ENCODE measurements around the gene NOTCH3. TPM values are rescaled to one million over a fixed set of nuclear protein-coding genes. Genes with fewer than 3 reads are reported as not detected.

The NOTCH3 gene
- total RNA-seq, 1 donor from 2014 or later = 559 TPM

DNA sequence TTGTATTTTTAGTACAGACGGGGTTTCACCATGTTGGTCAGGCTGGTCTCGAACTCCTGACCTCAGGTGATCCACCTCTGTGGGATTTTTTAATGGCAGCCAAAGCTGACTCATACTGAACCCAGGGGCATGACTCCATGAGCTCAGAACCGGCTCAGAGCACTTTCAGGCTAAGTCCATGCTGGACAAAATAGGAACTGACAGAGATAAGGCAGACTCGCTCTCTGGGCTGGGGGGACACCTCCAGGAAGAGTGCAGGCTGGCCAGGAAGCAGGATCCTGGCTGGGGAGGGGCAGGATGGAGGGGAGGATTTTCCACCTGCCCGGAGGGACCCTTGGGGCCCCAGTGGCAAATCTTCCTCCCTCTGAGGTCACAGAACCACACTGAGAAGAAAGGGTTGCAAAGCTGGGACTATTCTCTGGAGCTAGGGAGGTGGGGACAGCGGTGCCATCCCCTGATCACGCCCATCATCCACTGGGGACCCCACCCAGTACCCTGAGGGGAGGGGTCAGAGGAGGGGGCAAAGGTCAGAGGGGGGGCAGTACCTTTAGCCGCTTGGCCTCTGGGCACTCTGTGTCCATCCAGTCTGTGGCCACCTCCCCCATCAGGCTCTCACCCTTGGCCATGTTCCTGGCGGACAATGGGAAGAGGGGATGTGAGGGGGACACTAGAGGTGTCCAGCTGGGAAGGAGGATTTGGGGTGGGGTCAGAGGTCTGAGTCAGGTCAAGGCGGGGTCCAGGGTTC, 31.1 kb downstream of the NOTCH3 start:
- H3K4me1 Mint-ChIP-seq (ENCODE audit: low read depth) = no peaks in the 10 kb centered on the region
- H3K27me3 Mint-ChIP-seq (ENCODE audit: low read depth) = no peaks in the 10 kb centered on the region
- TF ChIP-seq, protein P1, sequence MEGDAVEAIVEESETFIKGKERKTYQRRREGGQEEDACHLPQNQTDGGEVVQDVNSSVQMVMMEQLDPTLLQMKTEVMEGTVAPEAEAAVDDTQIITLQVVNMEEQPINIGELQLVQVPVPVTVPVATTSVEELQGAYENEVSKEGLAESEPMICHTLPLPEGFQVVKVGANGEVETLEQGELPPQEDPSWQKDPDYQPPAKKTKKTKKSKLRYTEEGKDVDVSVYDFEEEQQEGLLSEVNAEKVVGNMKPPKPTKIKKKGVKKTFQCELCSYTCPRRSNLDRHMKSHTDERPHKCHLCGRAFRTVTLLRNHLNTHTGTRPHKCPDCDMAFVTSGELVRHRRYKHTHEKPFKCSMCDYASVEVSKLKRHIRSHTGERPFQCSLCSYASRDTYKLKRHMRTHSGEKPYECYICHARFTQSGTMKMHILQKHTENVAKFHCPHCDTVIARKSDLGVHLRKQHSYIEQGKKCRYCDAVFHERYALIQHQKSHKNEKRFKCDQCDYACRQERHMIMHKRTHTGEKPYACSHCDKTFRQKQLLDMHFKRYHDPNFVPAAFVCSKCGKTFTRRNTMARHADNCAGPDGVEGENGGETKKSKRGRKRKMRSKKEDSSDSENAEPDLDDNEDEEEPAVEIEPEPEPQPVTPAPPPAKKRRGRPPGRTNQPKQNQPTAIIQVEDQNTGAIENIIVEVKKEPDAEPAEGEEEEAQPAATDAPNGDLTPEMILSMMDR (IDR thresholded peaks at IDR 0.05) = no peak
- no peak overlapping the region for H3K27ac Mint-ChIP-seq (ENCODE audit: unreplicated experiment)
- peaks cover 35% of the 10 kb centered on the region for H3K36me3 Mint-ChIP-seq (ENCODE audit: low read depth)
- no peak overlapping the region for H3K4me3 Mint-ChIP-seq (ENCODE audit: unreplicated experiment)
- no peaks in the 10 kb centered on the region for H3K9me3 Mint-ChIP-seq (ENCODE audit: low read depth)
- DNase-seq (ENCODE audit: low spot score) = no peak

DNA sequence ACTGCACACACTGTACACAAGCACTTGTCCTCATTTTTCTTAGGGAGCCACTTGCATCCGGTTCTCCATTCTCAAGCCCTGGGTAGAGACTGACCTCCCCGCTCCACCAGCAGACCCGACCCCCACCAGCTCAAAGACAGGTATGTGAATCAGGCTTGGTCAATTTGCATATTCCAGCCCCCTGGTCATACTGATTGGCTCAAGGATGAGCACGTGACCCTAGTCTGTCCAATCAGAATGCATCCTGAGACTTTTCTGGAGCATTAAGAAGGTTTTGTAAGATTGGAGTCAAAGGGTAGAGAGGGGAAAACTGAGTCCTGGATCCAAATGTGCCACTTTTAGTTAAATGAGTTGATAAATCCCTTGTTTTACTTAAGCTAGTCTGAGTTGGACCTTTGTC, 34.1 kb downstream of the NOTCH3 start:
- Mint-ChIP-seq H3K27ac (ENCODE audit: unreplicated experiment) (no peak overlapping the region), H3K4me3 (ENCODE audit: unreplicated experiment) (no peak overlapping the region), H3K9me3 (ENCODE audit: low read depth) (no peaks in the 10 kb centered on the region), H3K27me3 (ENCODE audit: low read depth) (no peaks in the 10 kb centered on the region), H3K4me1 (ENCODE audit: low read depth) (no peaks in the 10 kb centered on the region), H3K36me3 (ENCODE audit: low read depth) (peaks cover 35% of the 10 kb centered on the region)
- no peak for DNase-seq (ENCODE audit: low spot score)
- TF ChIP-seq, protein P1 (IDR thresholded peaks at IDR 0.05) = no peak

DNA sequence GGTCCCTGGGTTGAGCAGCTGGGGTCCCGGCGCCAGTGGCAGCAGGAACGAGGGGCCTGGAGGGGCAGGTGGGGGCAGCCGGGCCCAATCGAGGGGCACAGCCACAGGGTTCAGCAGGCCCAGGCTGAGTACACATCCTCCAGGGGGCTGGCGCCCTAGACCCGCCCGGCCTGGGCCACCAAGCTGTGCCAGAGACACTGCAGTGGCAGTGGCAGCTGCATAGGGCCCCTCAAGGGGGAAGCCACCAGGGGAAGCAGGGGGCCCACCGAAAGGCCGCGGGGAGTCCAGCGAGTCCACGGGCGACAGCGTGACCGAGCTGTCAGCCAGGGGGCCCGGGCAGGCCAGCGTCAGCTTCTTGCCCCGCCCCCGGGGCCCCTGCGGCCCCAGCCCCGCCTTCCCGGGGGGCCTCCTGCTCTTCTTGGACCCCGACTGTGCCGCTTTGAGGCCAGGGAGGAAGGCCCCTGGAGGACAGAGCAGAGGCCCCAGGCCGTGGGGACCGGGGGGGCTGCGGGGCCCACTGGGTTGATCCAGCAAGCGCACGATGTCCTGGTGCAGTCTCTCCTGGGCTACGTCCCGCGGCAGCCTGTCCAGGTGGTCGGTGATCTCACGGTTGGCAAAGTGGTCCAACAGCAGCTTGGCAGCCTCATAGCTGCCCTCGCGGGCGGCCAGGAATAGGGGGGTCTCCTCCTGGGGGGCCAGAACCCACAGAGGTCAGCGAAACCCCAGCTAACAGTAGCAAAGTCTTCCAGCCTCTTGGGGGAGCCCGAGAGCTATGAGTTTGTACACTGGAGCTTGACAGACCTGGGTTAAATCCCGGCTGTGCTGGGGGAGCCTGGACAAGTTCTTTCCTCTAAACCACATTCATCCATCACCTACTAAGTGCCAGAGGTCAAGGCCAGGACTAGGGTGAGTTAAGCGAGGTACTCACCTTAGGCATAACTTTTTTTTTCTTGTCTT, 39.5 kb downstream of the NOTCH3 start:
- Mint-ChIP-seq H3K9me3 (ENCODE audit: low read depth) (no peaks in the 10 kb centered on the region), H3K4me1 (ENCODE audit: low read depth) (peaks cover 3% of the 10 kb centered on the region), H3K27me3 (ENCODE audit: low read depth) (no peaks in the 10 kb centered on the region), H3K4me3 (ENCODE audit: unreplicated experiment) (no peak overlapping the region), H3K36me3 (ENCODE audit: low read depth) (peaks cover 30% of the 10 kb centered on the region), H3K27ac (ENCODE audit: unreplicated experiment) (peak overlapping the region; percentile 75)
- no peak for DNase-seq (ENCODE audit: low spot score)
- TF ChIP-seq, protein P1 (IDR thresholded peaks at IDR 0.05) = peak; percentile 76

DNA sequence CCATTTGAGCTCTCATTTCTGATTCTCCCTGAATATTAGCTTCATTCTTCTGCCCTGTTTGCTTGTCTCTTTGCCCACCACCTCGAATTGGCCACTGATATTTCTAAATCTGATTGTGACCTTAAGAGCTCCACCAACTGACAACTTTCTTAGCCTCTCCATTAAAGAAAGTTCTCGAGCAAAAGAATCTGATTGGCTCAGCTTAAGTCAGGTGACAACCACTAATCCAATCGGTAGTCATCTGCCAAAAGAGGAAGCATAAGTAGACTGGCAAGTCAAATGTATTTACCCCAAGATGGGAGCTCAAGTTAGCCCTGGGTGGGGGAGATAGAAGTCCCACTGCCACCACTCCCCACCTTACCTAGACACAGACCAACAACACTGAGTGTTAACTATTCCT, 41.5 kb downstream of the NOTCH3 start:
- H3K27me3 Mint-ChIP-seq (ENCODE audit: low read depth) = no peaks in the 10 kb centered on the region
- TF ChIP-seq, protein P1 (IDR thresholded peaks at IDR 0.05) = no peak
- peaks cover 3% of the 10 kb centered on the region for H3K4me1 Mint-ChIP-seq (ENCODE audit: low read depth)
- no peak for DNase-seq (ENCODE audit: low spot score)
- H3K4me3 Mint-ChIP-seq (ENCODE audit: unreplicated experiment) = no peak overlapping the region
- peaks cover 2% of the 10 kb centered on the region for H3K9me3 Mint-ChIP-seq (ENCODE audit: low read depth)
- H3K36me3 Mint-ChIP-seq (ENCODE audit: low read depth) = peaks cover 23% of the 10 kb centered on the region
- H3K27ac Mint-ChIP-seq (ENCODE audit: unreplicated experiment) = peak overlapping the region; percentile 14

DNA sequence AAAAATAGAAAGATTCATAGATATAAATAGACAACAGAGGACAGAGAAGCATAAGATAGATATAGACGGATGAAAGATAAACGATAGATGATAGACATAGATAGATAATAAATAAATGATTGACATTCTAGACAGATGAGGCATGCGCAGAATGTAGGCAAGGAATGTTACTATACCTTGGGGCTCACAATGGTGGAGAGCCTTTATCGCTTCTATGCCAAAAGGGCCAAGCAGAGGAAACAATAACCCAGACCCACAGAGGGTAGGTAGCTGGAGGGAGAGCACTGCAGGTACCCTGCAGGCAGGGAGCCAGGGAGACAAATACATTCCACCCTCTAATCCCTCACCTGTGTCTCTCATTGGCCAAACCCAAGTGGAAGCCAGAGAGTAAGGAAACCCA, 44.4 kb downstream of the NOTCH3 start:
- no peak for DNase-seq (ENCODE audit: low spot score)
- Mint-ChIP-seq H3K4me3 (ENCODE audit: unreplicated experiment) (no peak overlapping the region), H3K9me3 (ENCODE audit: low read depth) (peaks cover 2% of the 10 kb centered on the region), H3K27ac (ENCODE audit: unreplicated experiment) (no peak overlapping the region), H3K27me3 (ENCODE audit: low read depth) (no peaks in the 10 kb centered on the region), H3K4me1 (ENCODE audit: low read depth) (peaks cover 6% of the 10 kb centered on the region), H3K36me3 (ENCODE audit: low read depth) (peaks cover 13% of the 10 kb centered on the region)
- TF ChIP-seq, protein P1 (IDR thresholded peaks at IDR 0.05) = no peak

Measured in chondrocyte (in vitro differentiated cells).